Measurements from ENCODE around the gene SLC7A8.

Gene SLC7A8

GRCh38 chr14:23093104-23093503 is 90.4 kb downstream of the SLC7A8 start:
- no peak for DNase-seq

GRCh38 chr14:23091294-23092225 is 91.9 kb downstream of the SLC7A8 start:
- DNase-seq = no peak

GRCh38 chr14:23090254-23090636 is 93.2 kb downstream of the SLC7A8 start:
- no peak for DNase-seq

GRCh38 chr14:23089498-23090253 is 93.8 kb downstream of the SLC7A8 start:
- no peak for DNase-seq

GRCh38 chr14:23086565-23086964 is 96.9 kb downstream of the SLC7A8 start:
- DNase-seq = no peak

GRCh38 chr14:23085458-23085857 is 98.0 kb downstream of the SLC7A8 start:
- DNase-seq = no peak

GRCh38 chr14:23080474-23080873 is 103.0 kb downstream of the SLC7A8 start:
- no peak for DNase-seq

GRCh38 chr14:23079716-23080115 is 103.7 kb downstream of the SLC7A8 start:
- DNase-seq = no peak

- DNase-seq = no peak
Measured at GRCh38 chr14:23078692-23079116, 104.8 kb downstream of the SLC7A8 start.

- no peak for DNase-seq
Measured at GRCh38 chr14:23077962-23078361, 105.5 kb downstream of the SLC7A8 start.

- no peak for DNase-seq
Measured at GRCh38 chr14:23076785-23077408, 106.6 kb downstream of the SLC7A8 start.
